Measurements from ENCODE around the gene ASH1L.
"Not testable (repeated sequence)": the region's sequence is repeated elsewhere in the genome, so short reads cannot be mapped to it uniquely, and the experiment has no call there.

Gene ASH1L

GRCh38 chr1:155563377-155564022 lies 897 bp upstream of the ASH1L start:
- in situ Hi-C loops (cut with MboI; ENCODE audit: low sequenced_read_pairs), result not testable (repeated sequence)

- in situ Hi-C loops (cut with MboI; ENCODE audit: low sequenced_read_pairs), result not testable (repeated sequence)
Measured at GRCh38 chr1:155561779-155562580, 623 bp downstream of the ASH1L start.

GRCh38 chr1:155555915-155556314 lies 6.7 kb downstream of the ASH1L start:
- in situ Hi-C loops (cut with MboI; ENCODE audit: low sequenced_read_pairs), result no loop called here

- in situ Hi-C loops (cut with MboI; ENCODE audit: low sequenced_read_pairs), result no loop called here
Measured at GRCh38 chr1:155553349-155553748, 9.3 kb downstream of the ASH1L start.

GRCh38 chr1:155548706-155549105 lies 13.9 kb downstream of the ASH1L start:
- in situ Hi-C loops (cut with MboI; ENCODE audit: low sequenced_read_pairs), result no loop called here

GRCh38 chr1:155540000-155540874 lies 22.4 kb downstream of the ASH1L start:
- in situ Hi-C loops (cut with MboI; ENCODE audit: low sequenced_read_pairs), result no loop called here

- in situ Hi-C loops (cut with MboI; ENCODE audit: low sequenced_read_pairs), result no loop called here
Measured at GRCh38 chr1:155537193-155537592, 25.4 kb downstream of the ASH1L start.

GRCh38 chr1:155531624-155532023 lies 31.0 kb downstream of the ASH1L start:
- in situ Hi-C loops (cut with MboI; ENCODE audit: low sequenced_read_pairs), result no loop called here

- in situ Hi-C loops (cut with MboI; ENCODE audit: low sequenced_read_pairs), result no loop called here
Measured at GRCh38 chr1:155529929-155530328, 32.7 kb downstream of the ASH1L start.

GRCh38 chr1:155529109-155529508 lies 33.5 kb downstream of the ASH1L start:
- in situ Hi-C loops (cut with MboI; ENCODE audit: low sequenced_read_pairs), result no loop called here

GRCh38 chr1:155527677-155528076 lies 34.9 kb downstream of the ASH1L start:
- in situ Hi-C loops (cut with MboI; ENCODE audit: low sequenced_read_pairs), result no loop called here

- in situ Hi-C loops (cut with MboI; ENCODE audit: low sequenced_read_pairs), result no loop called here
Measured at GRCh38 chr1:155526356-155526755, 36.2 kb downstream of the ASH1L start.

GRCh38 chr1:155522069-155522468 lies 40.5 kb downstream of the ASH1L start:
- in situ Hi-C loops (cut with MboI; ENCODE audit: low sequenced_read_pairs), result no loop called here

- in situ Hi-C loops (cut with MboI; ENCODE audit: low sequenced_read_pairs), result no loop called here
Measured at GRCh38 chr1:155518484-155518883, 44.1 kb downstream of the ASH1L start.

GRCh38 chr1:155514582-155515187 lies 47.9 kb downstream of the ASH1L start:
- in situ Hi-C loops (cut with MboI; ENCODE audit: low sequenced_read_pairs), result no loop called here

GRCh38 chr1:155513300-155513916 lies 49.2 kb downstream of the ASH1L start:
- in situ Hi-C loops (cut with MboI; ENCODE audit: low sequenced_read_pairs), result no loop called here

- in situ Hi-C loops (cut with MboI; ENCODE audit: low sequenced_read_pairs), result not testable (repeated sequence)
Measured at GRCh38 chr1:155511385-155511784, 51.2 kb downstream of the ASH1L start.

GRCh38 chr1:155509064-155509463 lies 53.5 kb downstream of the ASH1L start:
- in situ Hi-C loops (cut with MboI; ENCODE audit: low sequenced_read_pairs), result no loop called here

- in situ Hi-C loops (cut with MboI; ENCODE audit: low sequenced_read_pairs), result no loop called here
Measured at GRCh38 chr1:155507945-155508344, 54.7 kb downstream of the ASH1L start.

- in situ Hi-C loops (cut with MboI; ENCODE audit: low sequenced_read_pairs), result not testable (repeated sequence)
Measured at GRCh38 chr1:155505963-155506362, 56.6 kb downstream of the ASH1L start.

GRCh38 chr1:155504207-155504606 lies 58.4 kb downstream of the ASH1L start:
- in situ Hi-C loops (cut with MboI; ENCODE audit: low sequenced_read_pairs), result no loop called here

Measured in HL-60/S4 treated with phorbol 12-myristate 13-acetate at 8.2 ng/mL for 4 days and 3 days (cell line).